Activated T-cell treated with anti-CD3 and anti-CD28 coated beads, Interleukin-2, amount 50 U/mL, for 72 hours (primary cell): ENCODE measurements around the gene TRIM71. TPM values are rescaled to one million over a fixed set of nuclear protein-coding genes. Genes with fewer than 3 reads are reported as not detected.

ENCODE experiments used
- ATAC-seq, 2 donors: fragments of 150-1000 bp; cut with Tn5 transposase; replicated peaks in 1 of 2; 2 replicates each; pipeline ENCODE4 v1.10.0; 2021; ENCODE audit warnings: moderate library complexity in 2 of 2, mild to moderate bottlenecking in 1 of 2
- DNase-seq, 2 donors: peaks; one replicate each; pipeline ENCODE4 v3.0.0; 2021 to 2022; ENCODE audit warnings: mixed read lengths in 1 of 2
- H3K27ac Mint-ChIP-seq: one replicate; pipeline ENCODE4 v1.8.0; 2022; ENCODE audit warnings: mild to moderate bottlenecking, moderate library complexity, mixed read lengths
- H3K27me3 Mint-ChIP-seq: one replicate; pipeline ENCODE4 v1.8.0; 2022; ENCODE audit warnings: low read depth, mixed read lengths
- H3K36me3 Mint-ChIP-seq, 2 donors: one replicate each; pipeline ENCODE4 v1.8.0; 2022; ENCODE audit warnings: mixed read lengths in 2 of 2, mild to moderate bottlenecking in 1 of 2; ENCODE audit not compliant: insufficient read depth in 2 of 2
- H3K4me1 Mint-ChIP-seq: one replicate; pipeline ENCODE4 v1.8.0; 2022; ENCODE audit warnings: low read depth, mixed read lengths
- H3K4me3 Mint-ChIP-seq, 2 donors: one replicate each; pipeline ENCODE4 v1.8.0; 2022; ENCODE audit warnings: mild to moderate bottlenecking in 2 of 2, mixed read lengths in 2 of 2, moderate library complexity in 2 of 2
- H3K9me3 Mint-ChIP-seq, 2 donors: one replicate each; pipeline ENCODE4 v1.8.0; 2022; ENCODE audit warnings: mixed read lengths in 2 of 2
- total RNA-seq, 2 donors: library from RNA; stranded (reverse); gene quantifications; one replicate each; pipeline ENCODE4 v1.2.3, GENCODE V29; 2022

TRIM71 gene
- total RNA-seq, 2 donors from 2014 or later = 0.02 to 0.07 TPM

- Mint-ChIP-seq H3K4me3 (no peak overlapping the region), H3K27ac (no peak overlapping the region)
- DNase-seq = no peak
Measured at GRCh38 chr3:32813180-32813579, 4.6 kb upstream of the TRIM71 start.

GRCh38 chr3:32814361-32814760 is 3.4 kb upstream of the TRIM71 start:
- ATAC-seq (no peak), DNase-seq (no peak)
- H3K4me1 Mint-ChIP-seq = peaks cover 34% of the 10 kb centered on the region
- H3K27me3 Mint-ChIP-seq = peaks cover 35% of the 10 kb centered on the region
- peaks cover 0 to 4% of the 10 kb centered on the region in 2 donors for H3K36me3 Mint-ChIP-seq
- no peaks in the 10 kb centered on the region for H3K9me3 Mint-ChIP-seq
- peak overlapping the region in 1 of 2 donors; percentile 63 for H3K4me3 Mint-ChIP-seq
- H3K27ac Mint-ChIP-seq = no peak overlapping the region

More at GRCh38 chr3:32813180-32813579, 4.6 kb upstream of the TRIM71 start:
- Mint-ChIP-seq H3K27me3 (peaks cover 27% of the 10 kb centered on the region), H3K4me1 (peaks cover 28% of the 10 kb centered on the region), H3K9me3 (no peaks in the 10 kb centered on the region), H3K36me3 (no peaks in the 10 kb centered on the region)
- ATAC-seq = no peak

DNA sequence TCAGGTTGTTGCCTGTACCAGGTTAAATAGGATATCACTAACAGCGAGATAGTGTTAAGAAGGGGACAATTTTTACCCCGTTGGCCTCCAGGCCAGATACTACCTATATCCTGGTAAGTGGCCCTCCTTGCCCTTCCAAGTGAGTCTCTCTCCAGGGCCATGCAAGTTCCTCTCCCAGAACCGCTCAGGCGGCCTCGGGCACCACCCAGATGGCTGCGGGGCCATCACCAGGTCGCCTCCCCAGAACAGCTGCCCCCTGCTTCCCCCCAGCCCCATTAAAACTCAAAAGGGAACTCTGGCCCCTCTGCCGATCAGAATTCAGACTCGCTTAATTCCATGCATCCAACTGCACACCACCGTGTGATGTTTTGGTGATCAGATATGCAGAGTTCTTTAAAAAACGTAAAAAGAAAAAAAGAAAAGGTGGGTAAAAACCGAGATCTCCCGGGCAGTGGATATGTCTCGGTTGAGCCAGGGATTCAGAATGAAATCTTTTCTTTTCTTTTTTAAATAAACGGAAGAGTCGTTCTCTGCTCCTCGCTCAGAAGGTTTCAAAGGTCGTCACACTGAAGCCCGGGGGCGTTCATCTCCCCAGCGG is 1.9 kb upstream of the TRIM71 start:
- Mint-ChIP-seq H3K4me1 (peaks cover 34% of the 10 kb centered on the region), H3K9me3 (no peaks in the 10 kb centered on the region), H3K36me3 (peaks cover 0 to 4% of the 10 kb centered on the region in 2 donors), H3K27ac (no peak overlapping the region), H3K4me3 (peak overlapping the region; percentile 62 to 86), H3K27me3 (peaks cover 45% of the 10 kb centered on the region)
- ATAC-seq (no peak), DNase-seq (no peak)

GRCh38 chr3:32816439-32817256 is 1.1 kb upstream of the TRIM71 start:
- peak; percentile 41 for ATAC-seq
- no peaks in the 10 kb centered on the region for H3K9me3 Mint-ChIP-seq
- H3K27me3 Mint-ChIP-seq = peaks cover 41% of the 10 kb centered on the region

GRCh38 chr3:32817257-32817557 is 590 bp upstream of the TRIM71 start:
- peak overlapping the region; percentile 86 for H3K4me3 Mint-ChIP-seq
- DNase-seq = peak; percentile 8 to 16

More at GRCh38 chr3:32816439-32817256, 1.1 kb upstream of the TRIM71 start:
- no peak overlapping the region for H3K27ac Mint-ChIP-seq
- H3K36me3 Mint-ChIP-seq = peaks cover 0 to 4% of the 10 kb centered on the region in 2 donors
- peaks cover 34% of the 10 kb centered on the region for H3K4me1 Mint-ChIP-seq
- peak overlapping the region; percentile 86 for H3K4me3 Mint-ChIP-seq
- peak; percentile 28 to 39 for DNase-seq

DNA sequence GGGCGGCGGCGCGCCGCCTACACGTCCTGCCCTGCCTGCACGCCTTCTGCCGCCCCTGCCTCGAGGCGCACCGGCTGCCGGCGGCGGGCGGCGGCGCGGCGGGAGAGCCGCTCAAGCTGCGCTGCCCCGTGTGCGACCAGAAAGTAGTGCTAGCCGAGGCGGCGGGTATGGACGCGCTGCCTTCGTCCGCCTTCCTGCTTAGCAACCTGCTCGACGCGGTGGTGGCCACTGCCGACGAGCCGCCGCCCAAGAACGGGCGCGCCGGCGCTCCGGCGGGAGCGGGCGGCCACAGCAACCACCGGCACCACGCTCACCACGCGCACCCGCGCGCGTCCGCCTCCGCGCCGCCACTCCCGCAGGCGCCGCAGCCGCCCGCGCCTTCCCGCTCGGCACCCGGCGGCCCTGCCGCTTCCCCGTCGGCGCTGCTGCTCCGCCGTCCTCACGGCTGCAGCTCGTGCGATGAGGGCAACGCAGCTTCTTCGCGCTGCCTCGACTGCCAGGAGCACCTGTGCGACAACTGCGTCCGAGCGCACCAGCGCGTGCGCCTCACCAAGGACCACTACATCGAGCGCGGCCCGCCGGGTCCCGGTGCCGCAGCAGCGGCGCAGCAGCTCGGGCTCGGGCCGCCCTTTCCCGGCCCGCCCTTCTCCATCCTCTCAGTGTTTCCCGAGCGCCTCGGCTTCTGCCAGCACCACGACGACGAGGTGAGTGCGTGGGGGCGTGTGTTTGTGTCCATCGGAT is 602 bp downstream of the TRIM71 start:
- Mint-ChIP-seq H3K27me3 (peaks cover 42% of the 10 kb centered on the region), H3K27ac (no peak overlapping the region), H3K4me1 (peaks cover 34% of the 10 kb centered on the region), H3K9me3 (no peaks in the 10 kb centered on the region), H3K36me3 (peaks cover 0 to 4% of the 10 kb centered on the region in 2 donors), H3K4me3 (peak overlapping the region; percentile 85 to 86)
- ATAC-seq (peak; percentile 46 to 48), DNase-seq (peak; percentile 18 to 20)

More at GRCh38 chr3:32817257-32817557, 590 bp upstream of the TRIM71 start:
- Mint-ChIP-seq H3K9me3 (no peaks in the 10 kb centered on the region), H3K27ac (no peak overlapping the region), H3K36me3 (peaks cover 0 to 4% of the 10 kb centered on the region in 2 donors), H3K4me1 (peaks cover 34% of the 10 kb centered on the region), H3K27me3 (peaks cover 38% of the 10 kb centered on the region)
- peak; percentile 41 to 52 for ATAC-seq

DNA sequence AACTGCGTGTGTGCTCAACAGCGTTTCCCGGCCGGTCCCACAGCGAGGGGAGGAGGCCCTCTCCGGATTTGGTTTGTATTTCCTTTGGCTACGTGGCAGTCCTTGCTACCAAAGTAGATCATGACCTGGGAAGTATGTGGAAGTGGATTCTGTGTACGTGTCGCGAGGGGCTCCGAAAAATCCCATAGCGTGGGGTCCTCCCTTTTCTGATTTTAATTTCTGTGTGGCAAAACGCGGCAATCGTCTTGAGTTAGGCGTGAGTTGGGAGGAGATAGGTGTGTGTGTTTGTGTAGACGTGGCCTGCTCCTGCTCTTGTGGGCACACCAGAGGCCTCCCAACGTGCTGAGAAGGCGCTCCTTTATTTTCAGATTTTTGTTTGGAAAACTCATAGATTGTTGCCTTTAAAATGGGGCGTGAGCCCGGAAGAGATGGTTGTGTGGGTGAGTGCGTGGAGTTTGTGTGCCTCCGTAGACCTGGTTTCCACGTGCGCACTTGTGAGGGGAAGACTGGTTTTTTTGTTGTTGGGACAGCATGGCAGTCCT is 1.2 kb downstream of the TRIM71 start:
- Mint-ChIP-seq H3K27me3 (peaks cover 44% of the 10 kb centered on the region), H3K4me1 (peaks cover 33% of the 10 kb centered on the region), H3K9me3 (no peaks in the 10 kb centered on the region), H3K27ac (no peak overlapping the region), H3K36me3 (peaks cover 0 to 4% of the 10 kb centered on the region in 2 donors), H3K4me3 (peak overlapping the region; percentile 76 to 77)
- DNase-seq (no peak), ATAC-seq (no peak)

DNA sequence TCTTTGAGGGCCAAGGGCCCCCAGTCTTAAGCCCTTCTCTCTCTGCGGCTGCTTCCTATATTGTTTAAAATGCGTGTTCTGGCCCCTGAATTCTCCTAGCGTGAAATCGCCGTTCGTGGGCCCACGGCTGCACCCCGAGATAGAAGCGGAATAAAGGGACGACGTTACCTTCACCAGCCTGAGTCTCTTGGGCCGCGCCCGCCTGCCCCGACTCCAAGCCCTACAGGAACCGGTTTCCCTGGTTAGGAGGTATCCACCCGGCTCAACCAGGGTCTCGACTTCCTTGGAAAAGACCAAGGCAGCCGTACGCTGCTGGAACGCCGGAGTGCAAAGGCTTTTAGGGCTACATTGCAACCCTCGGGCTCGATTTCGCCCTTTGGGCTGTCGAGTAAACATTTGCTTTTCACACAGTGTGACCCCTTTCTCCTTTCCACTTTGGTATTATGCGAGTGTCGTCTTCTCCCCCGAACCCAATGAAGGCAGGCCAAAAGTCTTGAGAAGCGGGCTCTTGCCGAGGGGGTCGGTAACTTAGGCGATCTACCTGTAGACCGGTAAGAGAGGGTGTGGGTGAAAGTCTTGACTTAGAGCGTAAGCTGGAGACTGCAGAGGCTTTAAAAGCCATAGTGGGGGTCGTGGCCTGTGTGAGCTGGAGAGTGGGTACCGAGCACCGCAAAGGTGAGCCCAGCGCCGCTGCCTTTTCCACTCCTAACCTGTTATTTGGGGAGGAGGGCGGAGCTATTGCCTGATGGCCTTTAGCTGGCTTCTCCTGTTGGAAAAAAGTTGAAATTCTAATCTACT is 2.0 kb downstream of the TRIM71 start:
- Mint-ChIP-seq H3K27ac (no peak overlapping the region), H3K9me3 (no peaks in the 10 kb centered on the region), H3K36me3 (peaks cover 0 to 4% of the 10 kb centered on the region in 2 donors), H3K4me3 (peak overlapping the region; percentile 76 to 77), H3K4me1 (peaks cover 26% of the 10 kb centered on the region), H3K27me3 (peaks cover 38% of the 10 kb centered on the region)
- no peak for DNase-seq
- no peak for ATAC-seq

GRCh38 chr3:32820430-32820829 is 2.6 kb downstream of the TRIM71 start:
- DNase-seq (no peak), ATAC-seq (no peak)
- no peaks in the 10 kb centered on the region for H3K9me3 Mint-ChIP-seq
- H3K27me3 Mint-ChIP-seq = peaks cover 31% of the 10 kb centered on the region
- no peak overlapping the region for H3K4me3 Mint-ChIP-seq
- peaks cover 0 to 4% of the 10 kb centered on the region in 2 donors for H3K36me3 Mint-ChIP-seq
- H3K27ac Mint-ChIP-seq = no peak overlapping the region
- H3K4me1 Mint-ChIP-seq = peaks cover 21% of the 10 kb centered on the region

DNA sequence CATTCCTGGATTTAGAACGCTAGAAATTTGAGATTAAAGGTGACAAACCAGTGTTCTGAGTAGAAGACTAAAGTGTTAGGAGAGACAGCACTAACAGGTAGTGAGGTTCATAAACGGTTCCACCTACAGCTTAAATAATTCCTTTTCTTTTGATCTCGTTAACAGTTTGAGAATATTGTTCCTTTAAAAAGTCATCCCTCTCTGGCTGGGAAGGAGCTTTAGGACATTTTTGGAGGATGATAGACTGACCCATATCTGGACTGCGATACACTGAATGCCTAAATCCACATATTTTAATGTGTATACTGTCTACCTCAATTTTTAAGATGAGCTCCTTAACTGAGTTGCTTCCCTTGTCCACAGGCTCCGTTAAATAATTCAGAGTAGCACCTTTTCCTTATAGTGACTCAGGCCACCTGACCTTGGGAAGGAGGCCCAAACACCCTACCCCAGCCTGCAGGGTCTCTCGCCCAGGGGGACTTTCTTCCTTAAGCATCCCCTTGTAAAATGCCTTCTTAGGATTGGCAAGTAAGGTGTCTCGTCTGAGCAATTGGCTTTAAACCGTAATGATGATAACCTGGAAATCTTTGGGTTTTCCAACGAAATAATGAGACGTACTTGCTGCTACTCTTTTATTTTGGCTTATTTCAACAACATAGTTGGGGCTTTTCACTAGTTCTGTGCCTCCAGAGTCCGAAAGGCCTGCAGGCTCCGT is 3.3 kb downstream of the TRIM71 start:
- Mint-ChIP-seq H3K4me3 (no peak overlapping the region), H3K36me3 (peaks cover 0 to 4% of the 10 kb centered on the region in 2 donors), H3K4me1 (peaks cover 15% of the 10 kb centered on the region), H3K27ac (no peak overlapping the region), H3K27me3 (peaks cover 24% of the 10 kb centered on the region), H3K9me3 (no peaks in the 10 kb centered on the region)
- ATAC-seq (no peak), DNase-seq (no peak)

DNA sequence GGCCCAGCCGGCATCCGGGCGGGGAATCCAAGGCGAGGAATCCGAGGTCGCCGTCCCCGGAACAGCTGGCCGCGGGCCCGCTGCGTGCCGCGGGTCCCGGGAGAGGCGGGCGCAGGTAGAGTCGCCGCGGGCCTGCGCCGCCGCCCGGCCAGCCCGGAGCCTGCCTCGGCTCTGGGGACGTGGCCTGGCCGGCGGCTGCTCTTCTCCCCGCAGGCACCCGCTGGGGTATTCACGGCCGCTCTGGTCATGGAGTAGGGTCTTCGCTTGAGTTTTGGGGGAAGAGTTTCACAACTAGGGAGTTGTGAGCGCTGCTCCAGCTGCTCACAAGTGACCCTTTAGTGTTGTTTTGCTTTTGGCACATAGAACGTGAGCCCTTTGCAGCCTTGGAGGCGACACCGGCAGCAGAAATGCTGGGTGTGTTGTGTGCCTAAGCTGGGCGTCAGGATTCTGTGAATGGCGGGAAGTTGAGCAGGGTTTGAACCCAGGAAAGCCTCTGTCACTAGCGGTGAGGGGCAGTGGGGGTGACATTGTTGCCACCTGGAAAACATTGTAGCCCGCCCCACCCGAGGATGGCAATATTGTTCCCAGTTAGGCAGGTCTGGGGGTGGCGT is 4.0 kb downstream of the TRIM71 start:
- H3K9me3 Mint-ChIP-seq = no peaks in the 10 kb centered on the region
- ATAC-seq (no peak), DNase-seq (no peak)
- no peak overlapping the region for H3K27ac Mint-ChIP-seq
- peaks cover 0 to 4% of the 10 kb centered on the region in 2 donors for H3K36me3 Mint-ChIP-seq
- H3K4me3 Mint-ChIP-seq = no peak overlapping the region
- peaks cover 23% of the 10 kb centered on the region for H3K27me3 Mint-ChIP-seq
- H3K4me1 Mint-ChIP-seq = peaks cover 9% of the 10 kb centered on the region
